ENCODE results near the gene POLR3E.
"Not testable (repeated sequence)": the region's sequence is repeated elsewhere in the genome, so short reads cannot be mapped to it uniquely, and the experiment has no call there.

POLR3E gene

GRCh38 chr16:22293137-22294106, 3.8 kb upstream of the POLR3E start:
- no peak for DNase-seq (ENCODE audit: low read depth)

- DNase-seq (ENCODE audit: low read depth), result no peak
Observed at GRCh38 chr16:22296225-22297113, 740 bp upstream of the POLR3E start.

- peak; percentile 70 for DNase-seq (ENCODE audit: low read depth)
Observed at GRCh38 chr16:22297871-22298733, 893 bp downstream of the POLR3E start.

- no peak for DNase-seq (ENCODE audit: low read depth)
Observed at GRCh38 chr16:22299036-22299435, 1.8 kb downstream of the POLR3E start.

GRCh38 chr16:22300427-22301071, 3.3 kb downstream of the POLR3E start:
- peak; percentile 30 for DNase-seq (ENCODE audit: low read depth)

- DNase-seq (ENCODE audit: low read depth), result not testable (repeated sequence)
Observed at GRCh38 chr16:22301423-22301822, 4.2 kb downstream of the POLR3E start.

GRCh38 chr16:22302776-22303363, 5.7 kb downstream of the POLR3E start:
- no peak for DNase-seq (ENCODE audit: low read depth)

- DNase-seq (ENCODE audit: low read depth), result no peak
Observed at GRCh38 chr16:22304411-22304810, 7.2 kb downstream of the POLR3E start.

- DNase-seq (ENCODE audit: low read depth), result no peak
Observed at GRCh38 chr16:22306788-22307187, 9.6 kb downstream of the POLR3E start.

GRCh38 chr16:22307838-22308237, 10.6 kb downstream of the POLR3E start:
- DNase-seq (ENCODE audit: low read depth), result no peak

- DNase-seq (ENCODE audit: low read depth), result no peak
Observed at GRCh38 chr16:22308824-22309520, 11.8 kb downstream of the POLR3E start.

GRCh38 chr16:22311520-22311919, 14.3 kb downstream of the POLR3E start:
- DNase-seq (ENCODE audit: low read depth), result no peak

GRCh38 chr16:22312897-22313781, 15.9 kb downstream of the POLR3E start:
- no peak for DNase-seq (ENCODE audit: low read depth)

GRCh38 chr16:22313876-22314470, 16.8 kb downstream of the POLR3E start:
- no peak for DNase-seq (ENCODE audit: low read depth)

- DNase-seq (ENCODE audit: low read depth), result no peak
Observed at GRCh38 chr16:22314661-22315626, 17.7 kb downstream of the POLR3E start.

- DNase-seq (ENCODE audit: low read depth), result no peak
Observed at GRCh38 chr16:22315979-22316378, 18.8 kb downstream of the POLR3E start.

- DNase-seq (ENCODE audit: low read depth), result no peak
Observed at GRCh38 chr16:22316411-22316811, 19.2 kb downstream of the POLR3E start.

All from T follicular helper cell (primary cell).